BE2C (cell line): Measurements from ENCODE around the gene KRTAP10-5.
"Not testable (repeated sequence)": the region's sequence is repeated elsewhere in the genome, so short reads cannot be mapped to it uniquely, and the experiment has no call there.

Experiments used
- DNase-seq: peaks from one replicate; pipeline ENCODE4 v3.0.0-alpha.2; 2020
- H3K27me3 ChIP-seq: fragments of 250-450 bp; sonication (Bioruptor Pico); 2 replicates; pipeline ENCODE4 v1.5.1; 2020; ENCODE audit warnings: mild to moderate bottlenecking
- H3K36me3 ChIP-seq: fragments of 250-450 bp; sonication (Bioruptor Pico); 2 replicates; pipeline ENCODE4 v1.5.1; 2020; ENCODE audit warnings: mild to moderate bottlenecking
- H3K4me1 ChIP-seq: fragments of 250-450 bp; sonication (Bioruptor Pico); 2 replicates; pipeline ENCODE4 v1.5.1; 2020
- H3K4me3 ChIP-seq: 2 replicates; pipeline ENCODE4 v1.5.1; 2011; ENCODE audit warnings: low read depth, low read length
- H3K9me3 ChIP-seq: fragments of 250-450 bp; sonication (Bioruptor Pico); 2 replicates; pipeline ENCODE4 v1.5.1; 2020
- CTCF ChIP-seq: IDR thresholded peaks from 2 replicates; pipeline ENCODE4 v1.5.1; 2012; ENCODE audit warnings: mild to moderate bottlenecking, low read depth, low read length

Gene KRTAP10-5

GRCh38 chr21:44593598-44594405, 13.4 kb upstream of the KRTAP10-5 start:
- H3K4me3 ChIP-seq = no peak overlapping the region
- H3K27me3 ChIP-seq = peaks cover 42% of the 10 kb centered on the region
- no peak for TF ChIP-seq CTCF
- no peaks in the 10 kb centered on the region for H3K36me3 ChIP-seq
- DNase-seq = no peak
- no peaks in the 10 kb centered on the region for H3K4me1 ChIP-seq
- no peaks in the 10 kb centered on the region for H3K9me3 ChIP-seq

- no peak within 1 kb of the TSS for H3K4me3 ChIP-seq
- TF ChIP-seq CTCF = no peak
- no peak for DNase-seq
- H3K9me3 ChIP-seq = no peaks in the 10 kb centered on the region
- no peaks in the 10 kb centered on the region for H3K36me3 ChIP-seq
- peaks cover 34% of the 10 kb centered on the region for H3K27me3 ChIP-seq
- H3K4me1 ChIP-seq = no peaks in the 10 kb centered on the region
Measured at GRCh38 chr21:44592446-44593311, 12.3 kb upstream of the KRTAP10-5 start, which contains the start of gene KRTAP10-6. Gene KRTAP10-6 (minus strand): TSS chr21:44592505. CDS start chr21:44592484, 21 bp downstream.

- H3K4me3 ChIP-seq, DNase-seq, H3K4me1 ChIP-seq, H3K9me3 ChIP-seq, H3K36me3 ChIP-seq: not testable (repeated sequence)
- peaks cover 31% of the 10 kb centered on the region for H3K27me3 ChIP-seq
Measured at GRCh38 chr21:44591801-44592130, 11.4 kb upstream of the KRTAP10-5 start.

GRCh38 chr21:44590897-44591800, 10.7 kb upstream of the KRTAP10-5 start:
- not testable (repeated sequence) for DNase-seq, H3K9me3 ChIP-seq, H3K4me1 ChIP-seq, H3K4me3 ChIP-seq, H3K36me3 ChIP-seq
- H3K27me3 ChIP-seq = peaks cover 27% of the 10 kb centered on the region

GRCh38 chr21:44590311-44590721, 9.9 kb upstream of the KRTAP10-5 start:
- H3K36me3 ChIP-seq = no peaks in the 10 kb centered on the region
- no peak for DNase-seq
- H3K4me1 ChIP-seq = no peaks in the 10 kb centered on the region
- peaks cover 26% of the 10 kb centered on the region for H3K27me3 ChIP-seq
- TF ChIP-seq CTCF = no peak
- H3K9me3 ChIP-seq = no peaks in the 10 kb centered on the region
- H3K4me3 ChIP-seq = no peak overlapping the region

GRCh38 chr21:44589586-44590305, 9.3 kb upstream of the KRTAP10-5 start:
- H3K4me3 ChIP-seq = no peak overlapping the region
- peaks cover 26% of the 10 kb centered on the region for H3K27me3 ChIP-seq
- TF ChIP-seq CTCF = no peak
- no peaks in the 10 kb centered on the region for H3K4me1 ChIP-seq
- DNase-seq = no peak
- no peaks in the 10 kb centered on the region for H3K36me3 ChIP-seq
- no peaks in the 10 kb centered on the region for H3K9me3 ChIP-seq
